Neural crest cell (in vitro differentiated cells): ENCODE results near the gene TDG. TPM values are rescaled to one million over a fixed set of nuclear protein-coding genes. Genes with fewer than 3 reads are reported as not detected.

Source experiments
- DNase-seq: peaks from one replicate; pipeline ENCODE4 v3.0.0; 2021; ENCODE audit warnings: low read depth, mixed read lengths, low spot score
- H3K27ac Mint-ChIP-seq: one replicate; pipeline ENCODE4 v1.8.0; 2021; ENCODE audit warnings: mild to moderate bottlenecking, mixed read lengths; ENCODE audit not compliant: unreplicated experiment
- H3K27me3 Mint-ChIP-seq: 2 replicates; pipeline ENCODE4 v1.8.0; 2021; ENCODE audit warnings: low read depth, mild to moderate bottlenecking, mixed read lengths
- H3K36me3 Mint-ChIP-seq: 2 replicates; pipeline ENCODE4 v1.8.0; 2021; ENCODE audit warnings: low read depth, mild to moderate bottlenecking, mixed read lengths
- H3K4me1 Mint-ChIP-seq: 2 replicates; pipeline ENCODE4 v1.8.0; 2021; ENCODE audit warnings: mixed read lengths
- H3K4me3 Mint-ChIP-seq: one replicate; pipeline ENCODE4 v1.8.0; 2021; ENCODE audit warnings: mild to moderate bottlenecking, mixed read lengths
- H3K9me3 Mint-ChIP-seq: 2 replicates; pipeline ENCODE4 v1.8.0; 2021; ENCODE audit warnings: mixed read lengths
- total RNA-seq: library from RNA; stranded (reverse); gene quantifications from 2 replicates; pipeline ENCODE4 v1.2.1, GENCODE V29; 2021
- TF ChIP-seq, protein P1 (sequence below): fragments of 200-600 bp; sonication (generic); conservative IDR thresholded peaks from 2 replicates; pipeline ENCODE4 v1.5.0; 2021; ENCODE audit warnings: antibody characterized with exemption, mild to moderate bottlenecking

TDG gene
- total RNA-seq, 1 donor from 2014 or later: 53.0 TPM

DNA sequence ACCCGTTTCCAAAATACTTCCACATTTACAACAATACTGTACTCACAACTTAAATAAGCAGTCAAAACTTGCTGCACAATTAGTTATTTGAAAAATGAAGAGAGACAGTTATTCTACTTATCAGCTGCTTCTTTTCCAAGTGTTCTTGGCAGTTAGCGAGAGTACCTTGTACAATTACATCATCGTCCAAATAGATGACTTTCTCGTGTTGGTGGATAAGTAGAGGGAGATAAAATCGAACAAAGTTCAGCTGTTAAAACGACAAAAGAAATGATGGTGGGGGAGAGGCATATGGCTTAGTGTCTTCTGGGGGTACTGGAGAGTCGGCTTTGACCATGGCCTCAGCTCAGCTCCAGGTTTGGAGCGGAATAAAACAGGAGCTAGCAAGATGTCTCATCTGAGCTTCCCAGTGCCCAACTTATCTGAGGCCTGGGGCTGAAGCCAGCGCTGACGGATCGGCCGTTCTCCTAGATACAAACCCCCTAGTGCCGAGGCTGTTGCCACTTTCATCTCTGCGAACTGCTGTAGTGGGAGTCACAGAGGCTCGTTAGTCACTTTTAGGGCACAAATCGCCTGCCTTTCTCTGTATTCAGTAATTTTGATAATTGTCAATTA, 31.7 kb downstream of the TDG start:
- H3K4me3 Mint-ChIP-seq: no peak overlapping the region
- H3K36me3 Mint-ChIP-seq: no peaks in the 10 kb centered on the region
- no peak for DNase-seq
- no peaks in the 10 kb centered on the region for H3K4me1 Mint-ChIP-seq
- TF ChIP-seq, protein P1, sequence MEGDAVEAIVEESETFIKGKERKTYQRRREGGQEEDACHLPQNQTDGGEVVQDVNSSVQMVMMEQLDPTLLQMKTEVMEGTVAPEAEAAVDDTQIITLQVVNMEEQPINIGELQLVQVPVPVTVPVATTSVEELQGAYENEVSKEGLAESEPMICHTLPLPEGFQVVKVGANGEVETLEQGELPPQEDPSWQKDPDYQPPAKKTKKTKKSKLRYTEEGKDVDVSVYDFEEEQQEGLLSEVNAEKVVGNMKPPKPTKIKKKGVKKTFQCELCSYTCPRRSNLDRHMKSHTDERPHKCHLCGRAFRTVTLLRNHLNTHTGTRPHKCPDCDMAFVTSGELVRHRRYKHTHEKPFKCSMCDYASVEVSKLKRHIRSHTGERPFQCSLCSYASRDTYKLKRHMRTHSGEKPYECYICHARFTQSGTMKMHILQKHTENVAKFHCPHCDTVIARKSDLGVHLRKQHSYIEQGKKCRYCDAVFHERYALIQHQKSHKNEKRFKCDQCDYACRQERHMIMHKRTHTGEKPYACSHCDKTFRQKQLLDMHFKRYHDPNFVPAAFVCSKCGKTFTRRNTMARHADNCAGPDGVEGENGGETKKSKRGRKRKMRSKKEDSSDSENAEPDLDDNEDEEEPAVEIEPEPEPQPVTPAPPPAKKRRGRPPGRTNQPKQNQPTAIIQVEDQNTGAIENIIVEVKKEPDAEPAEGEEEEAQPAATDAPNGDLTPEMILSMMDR: no peak
- no peaks in the 10 kb centered on the region for H3K9me3 Mint-ChIP-seq
- H3K27me3 Mint-ChIP-seq: peaks cover 6% of the 10 kb centered on the region
- H3K27ac Mint-ChIP-seq: no peak overlapping the region

DNA sequence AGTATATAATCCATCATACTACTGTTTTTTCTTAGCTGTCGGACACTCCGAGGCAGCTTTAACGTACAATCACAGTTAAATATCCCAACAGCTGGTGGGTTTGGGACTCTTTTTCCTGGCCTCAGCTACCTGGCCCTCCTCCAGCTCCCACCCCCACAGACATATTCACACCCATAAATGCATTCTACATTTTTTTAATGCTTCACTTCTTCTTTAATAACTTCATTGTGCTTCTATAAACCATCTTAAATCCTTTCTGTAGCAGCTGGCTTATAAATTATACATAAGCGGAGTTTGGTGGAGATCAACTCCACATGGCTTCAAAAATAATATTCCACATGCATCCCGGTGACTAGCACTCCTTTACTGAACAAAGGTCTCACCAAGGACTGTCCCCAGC, 33.3 kb downstream of the TDG start:
- Mint-ChIP-seq H3K4me3 (no peak overlapping the region), H3K4me1 (no peaks in the 10 kb centered on the region), H3K36me3 (no peaks in the 10 kb centered on the region), H3K27ac (no peak overlapping the region), H3K9me3 (no peaks in the 10 kb centered on the region), H3K27me3 (peaks cover 13% of the 10 kb centered on the region)
- DNase-seq: no peak
- TF ChIP-seq, protein P1: no peak

DNA sequence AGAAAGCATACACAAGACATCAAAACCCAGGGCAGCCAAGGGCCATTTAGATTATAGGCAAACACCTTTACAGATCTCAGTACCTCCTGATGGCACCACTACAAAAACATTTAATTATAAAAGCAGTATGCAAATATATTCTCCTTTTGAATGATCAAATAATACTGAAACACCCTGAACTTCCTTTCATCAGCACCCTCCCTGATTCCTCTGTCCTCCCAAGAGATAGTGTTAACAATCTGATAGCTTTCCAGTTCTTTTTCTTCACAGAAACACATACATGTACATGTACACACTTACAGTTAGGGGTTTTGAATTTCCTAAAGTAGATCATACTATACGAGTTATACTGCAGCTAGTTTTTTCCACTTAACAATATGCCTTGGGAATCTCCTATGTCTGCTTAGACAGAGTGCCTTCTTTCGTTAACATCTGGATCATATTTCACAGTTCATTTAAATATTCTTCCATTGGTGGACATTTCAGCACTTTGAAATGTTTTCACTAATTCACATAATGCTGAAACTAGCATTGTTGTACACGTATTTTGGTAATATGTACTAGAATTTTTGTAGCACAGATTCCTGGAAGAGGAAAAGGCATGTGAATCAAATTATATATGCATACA, 35.2 kb downstream of the TDG start:
- no peak for DNase-seq
- TF ChIP-seq, protein P1: no peak
- H3K36me3 Mint-ChIP-seq: no peaks in the 10 kb centered on the region
- no peaks in the 10 kb centered on the region for H3K4me1 Mint-ChIP-seq
- no peak overlapping the region for H3K27ac Mint-ChIP-seq
- H3K9me3 Mint-ChIP-seq: no peaks in the 10 kb centered on the region
- H3K4me3 Mint-ChIP-seq: no peak overlapping the region
- peaks cover 9% of the 10 kb centered on the region for H3K27me3 Mint-ChIP-seq

DNA sequence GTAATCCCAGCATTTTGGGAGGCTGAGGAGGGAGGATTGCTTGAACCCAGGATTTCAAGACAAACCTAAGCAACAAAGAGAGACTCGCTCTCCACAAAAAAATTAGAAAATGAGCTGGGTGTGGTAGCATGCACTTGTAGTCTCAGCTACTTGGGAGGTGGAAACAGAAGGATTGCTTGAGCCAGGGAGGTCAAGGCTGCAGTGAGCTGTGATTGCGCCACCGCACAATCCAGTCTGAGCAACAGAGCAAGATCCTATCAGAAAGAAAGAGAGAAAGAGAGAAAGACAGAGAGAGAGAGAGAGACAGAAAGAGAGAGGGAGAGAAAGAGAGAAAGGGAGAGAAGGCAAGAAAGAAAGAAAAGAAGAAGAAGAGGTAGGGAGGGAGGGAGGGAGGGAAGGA, 37.0 kb downstream of the TDG start:
- Mint-ChIP-seq H3K36me3 (no peaks in the 10 kb centered on the region), H3K4me3 (no peak overlapping the region), H3K27ac (no peak overlapping the region), H3K4me1 (no peaks in the 10 kb centered on the region), H3K27me3 (peaks cover 15% of the 10 kb centered on the region), H3K9me3 (no peaks in the 10 kb centered on the region)
- TF ChIP-seq, protein P1: no peak
- DNase-seq: no peak

DNA sequence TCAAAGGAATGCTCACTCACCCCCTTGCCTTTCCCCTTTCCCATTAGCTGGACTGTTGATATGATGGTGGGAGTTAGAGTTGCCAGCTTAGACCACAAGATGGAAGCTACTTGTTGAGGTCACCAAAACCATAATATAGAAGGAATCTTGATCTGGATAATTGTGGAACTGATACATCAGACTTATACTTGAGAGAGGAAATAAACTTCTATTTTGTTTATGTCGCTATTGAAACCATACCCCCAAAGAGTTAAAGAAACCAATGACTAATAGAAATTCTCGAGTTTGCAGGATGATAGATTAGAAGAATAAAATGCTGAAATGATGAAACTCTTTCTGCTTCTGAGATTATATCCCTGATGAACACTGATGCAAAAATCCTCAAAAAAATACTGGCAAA, 37.9 kb downstream of the TDG start:
- H3K4me1 Mint-ChIP-seq: peaks cover 6% of the 10 kb centered on the region
- peaks cover 6% of the 10 kb centered on the region for H3K9me3 Mint-ChIP-seq
- H3K27ac Mint-ChIP-seq: no peak overlapping the region
- H3K36me3 Mint-ChIP-seq: peaks cover 5% of the 10 kb centered on the region
- no peak overlapping the region for H3K4me3 Mint-ChIP-seq
- TF ChIP-seq, protein P1: no peak
- DNase-seq: no peak
- H3K27me3 Mint-ChIP-seq: peaks cover 15% of the 10 kb centered on the region
